Ramos (cell line): ENCODE data around the gene SHISA2.

Experiments used
- in situ Hi-C: fragments of 300-500 bp; cut with MboI; formaldehyde crosslinking; loops from one replicate; pipeline ENCODE4 v1.14.3; 2022; ENCODE audit warnings: low sequenced_read_pairs; ENCODE audit not compliant: unreplicated experiment

SHISA2 gene

GRCh38 chr13:26020891-26021290 lies 30.9 kb downstream of the SHISA2 start:
- in situ Hi-C loops = no loop called here

- in situ Hi-C loops = no loop called here
Measured at GRCh38 chr13:26019881-26020870, 31.6 kb downstream of the SHISA2 start.

DNA sequence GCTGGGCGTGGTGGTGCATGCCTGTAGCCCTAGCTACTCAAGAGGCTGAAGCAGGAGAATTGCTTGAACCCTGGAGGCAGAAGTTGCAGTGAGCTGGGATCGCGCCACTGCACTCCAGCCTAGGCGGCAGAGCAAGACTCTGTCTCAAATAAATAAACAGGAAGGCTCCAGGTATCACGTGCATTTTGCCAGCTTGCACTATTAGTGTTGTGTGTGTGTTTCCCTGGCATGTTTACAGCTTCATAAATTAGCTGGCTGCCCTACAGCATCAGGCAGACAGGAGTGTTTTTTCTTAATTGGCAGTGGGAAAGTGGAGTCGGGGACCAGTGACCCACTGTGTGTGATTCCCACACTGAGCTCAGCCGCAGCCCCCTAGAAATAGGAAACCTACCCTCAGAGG lies 32.6 kb downstream of the SHISA2 start:
- in situ Hi-C loops = no loop called here

- in situ Hi-C loops = no loop called here
Measured at GRCh38 chr13:26017932-26018665, 33.7 kb downstream of the SHISA2 start.

- in situ Hi-C loops = no loop called here
Measured at GRCh38 chr13:26017196-26017921, 34.5 kb downstream of the SHISA2 start.

DNA sequence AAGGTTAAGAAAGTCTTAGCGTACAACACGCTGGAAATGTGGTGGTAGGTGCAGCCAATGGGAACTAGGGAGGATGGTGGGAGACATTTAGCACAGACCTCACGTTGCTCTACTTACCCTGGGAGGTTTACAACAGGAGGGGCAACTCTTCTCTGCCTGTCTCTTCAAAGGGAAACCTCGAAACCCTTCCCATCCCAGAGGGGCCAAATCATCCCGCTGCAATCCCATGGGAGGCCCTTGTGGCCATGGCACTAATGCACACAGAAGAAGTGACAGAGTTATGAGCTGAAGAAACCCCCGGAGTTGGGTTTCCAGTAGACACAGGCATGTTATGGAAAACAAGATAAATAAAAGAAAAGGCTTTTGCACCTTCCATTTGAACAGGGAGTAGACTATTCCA lies 35.6 kb downstream of the SHISA2 start:
- in situ Hi-C loops = no loop called here

- in situ Hi-C loops = no loop called here
Measured at GRCh38 chr13:26015271-26016125, 36.3 kb downstream of the SHISA2 start.

- in situ Hi-C loops = no loop called here
Measured at GRCh38 chr13:26012995-26013394, 38.8 kb downstream of the SHISA2 start.

DNA sequence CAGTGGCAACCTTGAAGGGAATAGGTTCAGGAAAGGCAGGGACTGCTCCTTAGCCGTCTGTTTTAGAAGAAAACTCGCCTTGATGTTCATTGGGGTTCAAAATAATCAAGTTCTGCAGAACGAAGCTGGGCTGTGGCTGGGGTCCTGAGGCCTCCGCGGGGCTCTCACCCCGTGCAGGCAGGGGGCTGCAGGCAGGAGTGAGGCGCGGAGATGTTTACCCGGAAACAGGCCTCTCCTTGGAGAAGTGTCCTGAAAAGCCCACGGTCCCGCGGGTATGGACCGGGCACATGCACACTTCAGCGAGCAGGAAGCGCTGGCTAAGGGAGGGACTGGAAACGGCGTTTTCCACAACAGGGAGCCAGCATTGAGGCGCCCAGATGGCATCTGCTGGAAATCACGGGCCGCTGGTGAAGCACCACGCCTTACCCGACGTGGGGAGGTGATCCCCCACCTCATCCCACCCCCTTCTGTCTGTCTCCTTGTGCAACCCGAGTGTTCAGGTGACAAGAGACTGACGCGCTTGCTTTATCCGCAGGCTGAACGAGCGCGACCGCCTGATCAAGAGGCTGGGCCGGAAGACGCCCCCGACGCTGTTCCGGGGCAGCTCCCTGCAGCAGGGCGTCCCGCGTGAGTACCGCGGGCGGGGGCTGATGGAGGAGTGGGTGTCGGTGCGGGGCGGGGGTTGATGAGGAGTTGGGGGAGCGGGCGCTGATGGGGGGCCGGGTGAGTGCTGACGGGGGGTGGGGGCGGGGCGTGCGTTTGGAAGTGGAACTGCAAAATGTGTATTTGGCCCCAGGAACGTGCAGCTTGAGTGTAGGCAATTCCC lies 39.6 kb downstream of the SHISA2 start:
- in situ Hi-C loops = no loop called here

DNA sequence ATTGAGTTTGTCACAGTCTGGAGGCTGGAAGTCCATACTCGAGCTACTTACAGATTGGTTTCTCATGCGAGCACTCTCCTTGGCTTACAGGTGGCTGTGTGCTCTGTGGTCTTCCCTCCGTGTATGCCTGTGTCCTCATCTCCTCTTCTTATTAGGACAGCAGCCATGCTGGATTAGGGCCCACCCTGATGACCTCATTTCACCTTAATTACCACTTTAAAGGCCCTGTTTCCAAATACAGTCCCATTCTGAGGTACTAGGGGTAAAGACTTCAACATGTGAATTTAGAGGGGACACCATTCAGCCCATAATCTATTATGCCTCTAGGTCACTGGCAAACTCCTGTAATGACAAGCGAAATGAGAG lies 40.6 kb downstream of the SHISA2 start:
- in situ Hi-C loops = no loop called here

GRCh38 chr13:26010487-26011207 lies 41.2 kb downstream of the SHISA2 start:
- in situ Hi-C loops = no loop called here

GRCh38 chr13:26007261-26008125 lies 44.3 kb downstream of the SHISA2 start:
- in situ Hi-C loops = no loop called here
